B cell (primary cell): ENCODE data around the gene PPP3CA.

Source experiments
- CTCF ChIP-seq: fragments of 200-600 bp; IDR thresholded peaks from one replicate; pipeline ENCODE4 v1.8.0; 2022; ENCODE audit warnings: antibody characterized with exemption, mild to moderate bottlenecking
- EZH2 ChIP-seq: IDR thresholded peaks from 2 replicates; pipeline ENCODE4 v1.6.1; 2012; ENCODE audit warnings: borderline replicate concordance, low read depth, mild to moderate bottlenecking, moderate library complexity, low read length; ENCODE audit not compliant: insufficient read depth, poor library complexity, severe bottlenecking

DNA sequence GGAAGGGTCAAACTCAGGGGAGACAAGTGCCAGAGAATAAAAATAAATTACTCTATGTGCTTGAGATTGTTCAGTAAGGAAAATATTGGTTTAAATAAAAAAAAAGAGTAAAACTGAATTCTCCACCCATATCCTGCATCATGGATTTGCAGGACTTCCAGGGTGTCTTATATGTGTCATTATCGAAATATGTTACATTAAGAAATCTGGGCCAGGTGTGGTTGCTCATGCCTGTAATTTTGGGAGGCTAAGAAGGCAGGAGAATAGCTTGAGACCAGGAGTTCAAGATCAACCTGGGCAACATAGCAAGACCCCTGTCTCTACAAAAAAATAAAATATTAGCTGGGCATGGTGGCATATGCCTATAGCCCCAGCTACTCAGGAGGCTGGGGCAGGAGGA is 104.9 kb downstream of the PPP3CA start:
- TF ChIP-seq EZH2, result no peak
- TF ChIP-seq CTCF, result no peak
